MCF 10A (cell line): ENCODE measurements around the gene C1QL1. TPM values are rescaled to one million over a fixed set of nuclear protein-coding genes. Genes with fewer than 3 reads are reported as not detected.

Source experiments
- BruUV-seq: library from RNA; stranded (reverse); fragments of 400-500 nt; replicated peaks from 2 replicates; lab custom pipeline; 2021; lab: Mats Ljungman, UMichigan
- CTCF ChIA-PET: fragments of 300-600 bp; sonication (Branson Sonifier 250); formaldehyde crosslinking; extraction: SDS; loops from one replicate; lab custom pipeline; 2021; ENCODE audit warnings: antibody characterized with exemption, inconsistent platforms; lab: Yijun Ruan, JAX
- POLR2A ChIA-PET: fragments of 300-600, 350-650 bp; sonication (Branson Sonifier 250); formaldehyde crosslinking; extraction: SDS; loops from one replicate; lab custom pipeline; 2020; ENCODE audit warnings: antibody characterized with exemption, inconsistent platforms; lab: Yijun Ruan, JAX
- DNase-seq: peaks from one replicate; pipeline ENCODE4 v3.0.0-alpha.2; 2018; ENCODE audit not compliant: unreplicated experiment
- H3K27ac Mint-ChIP-seq: one replicate; pipeline ENCODE4 v1.8.0; 2022; ENCODE audit warnings: mild to moderate bottlenecking, low read depth, mixed read lengths; ENCODE audit not compliant: unreplicated experiment
- H3K27me3 Mint-ChIP-seq: one replicate; pipeline ENCODE4 v1.8.0; 2022; ENCODE audit warnings: mixed read lengths; ENCODE audit not compliant: insufficient read depth, unreplicated experiment
- H3K36me3 Mint-ChIP-seq: one replicate; pipeline ENCODE4 v1.8.0; 2022; ENCODE audit warnings: mild to moderate bottlenecking, moderate library complexity, mixed read lengths; ENCODE audit not compliant: insufficient read depth, unreplicated experiment
- H3K4me1 Mint-ChIP-seq: one replicate; pipeline ENCODE4 v1.8.0; 2022; ENCODE audit warnings: mixed read lengths; ENCODE audit not compliant: insufficient read depth, unreplicated experiment
- H3K4me3 Mint-ChIP-seq: one replicate; pipeline ENCODE4 v1.8.0; 2022; ENCODE audit warnings: mild to moderate bottlenecking, moderate library complexity, mixed read lengths; ENCODE audit not compliant: unreplicated experiment
- H3K9me3 Mint-ChIP-seq: one replicate; pipeline ENCODE4 v1.8.0; 2022; ENCODE audit warnings: mixed read lengths; ENCODE audit not compliant: unreplicated experiment
- CTCF ChIP-seq: fragments of 200-600 bp; IDR thresholded peaks from one replicate; pipeline ENCODE4 v1.8.0; 2022; ENCODE audit warnings: antibody characterized with exemption, mild to moderate bottlenecking; ENCODE audit not compliant: unreplicated experiment
- intact Hi-C: fragments of 100-400 bp; cut with micrococcal nuclease; formaldehyde crosslinking; loops from 2 replicates; pipeline ENCODE4 v1.14.1; 2022
- total RNA-seq: library from RNA; stranded (reverse); gene quantifications from 2 replicates; pipeline ENCODE4 v1.2.3, GENCODE V29; 2022

Gene C1QL1
- total RNA-seq, 1 experiment from 2014 or later = 0.96 TPM

- intact Hi-C loops = no loop called here
- DNase-seq = no peak
- no peak overlapping the region for H3K27ac Mint-ChIP-seq
- H3K9me3 Mint-ChIP-seq = no peaks in the 10 kb centered on the region
- H3K4me1 Mint-ChIP-seq = no peaks in the 10 kb centered on the region
- H3K27me3 Mint-ChIP-seq = no peaks in the 10 kb centered on the region
- H3K36me3 Mint-ChIP-seq = peaks cover 6% of the 10 kb centered on the region
- ChIA-PET POLR2A (interaction anchor here (1.1 kb wide), 1 partner anchor 9 kb away, joined by 4 read pairs; no protein-coding TSS in a partner anchor), CTCF (interaction anchor here (0.6 to 5.4 kb wide), 3 partner anchors 12 to 201 kb away, joined by 3 to 37 read pairs (median 3); no protein-coding TSS in a partner anchor)
- no TSS peak for BruUV-seq
- no peak overlapping the region for H3K4me3 Mint-ChIP-seq
- no peak for TF ChIP-seq CTCF
These were observed 36.7 kb downstream of the C1QL1 start for GRCh38 chr17:44931376-44931775.

- Mint-ChIP-seq H3K36me3 (peaks cover 6% of the 10 kb centered on the region), H3K4me1 (no peaks in the 10 kb centered on the region), H3K27ac (no peak overlapping the region), H3K4me3 (no peak overlapping the region), H3K27me3 (no peaks in the 10 kb centered on the region), H3K9me3 (no peaks in the 10 kb centered on the region)
- no peak for DNase-seq
- POLR2A ChIA-PET = interaction anchor here (1.1 kb wide), 1 partner anchor 10 kb away, joined by 4 read pairs; no protein-coding TSS in a partner anchor
- no peak for TF ChIP-seq CTCF
- BruUV-seq = no TSS peak
- intact Hi-C loops = no loop called here
- CTCF ChIA-PET = interaction anchor here (0.8 to 5.4 kb wide), 2 partner anchors 11 to 152 kb away, joined by 3 to 37 read pairs; no protein-coding TSS in a partner anchor
These were observed 37.4 kb downstream of the C1QL1 start for GRCh38 chr17:44930667-44931066.

- no peak overlapping the region for H3K4me3 Mint-ChIP-seq
- ChIA-PET POLR2A (no interaction called here), CTCF (interaction anchor here (1.3 to 5.4 kb wide), 2 partner anchors 9 to 10 kb away, joined by 6 to 37 read pairs; no protein-coding TSS in a partner anchor)
- TF ChIP-seq CTCF = no peak
- DNase-seq = no peak
- no peaks in the 10 kb centered on the region for H3K27me3 Mint-ChIP-seq
- no peaks in the 10 kb centered on the region for H3K4me1 Mint-ChIP-seq
- no peak overlapping the region for H3K27ac Mint-ChIP-seq
- intact Hi-C loops = no loop called here
- BruUV-seq = no TSS peak
- H3K36me3 Mint-ChIP-seq = peaks cover 6% of the 10 kb centered on the region
- no peaks in the 10 kb centered on the region for H3K9me3 Mint-ChIP-seq
These were observed 39.0 kb downstream of the C1QL1 start for GRCh38 chr17:44928950-44929720.

GRCh38 chr17:44928136-44928535 is 40.0 kb downstream of the C1QL1 start:
- no peak for DNase-seq
- no TSS peak for BruUV-seq
- Mint-ChIP-seq H3K27ac (no peak overlapping the region), H3K27me3 (no peaks in the 10 kb centered on the region), H3K4me3 (no peak overlapping the region), H3K4me1 (no peaks in the 10 kb centered on the region), H3K36me3 (peaks cover 6% of the 10 kb centered on the region), H3K9me3 (no peaks in the 10 kb centered on the region)
- TF ChIP-seq CTCF = no peak
- intact Hi-C loops = no loop called here
- POLR2A ChIA-PET = no interaction called here
- CTCF ChIA-PET = interaction anchor here (0.6 to 5.4 kb wide), 3 partner anchors 9 to 385 kb away, joined by 3 to 37 read pairs (median 27); no protein-coding TSS in a partner anchor
